ENCODE results near the gene SUMF2.
A peak's percentile ranks its signal among the peaks of the same experiment; 100 is the strongest.
"Not testable (repeated sequence)": the region's sequence is repeated elsewhere in the genome, so short reads cannot be mapped to it uniquely, and the experiment has no call there.

Gene SUMF2
- 98.8 to 125 reads per million in 2 experiments for total RNA-seq

DNA sequence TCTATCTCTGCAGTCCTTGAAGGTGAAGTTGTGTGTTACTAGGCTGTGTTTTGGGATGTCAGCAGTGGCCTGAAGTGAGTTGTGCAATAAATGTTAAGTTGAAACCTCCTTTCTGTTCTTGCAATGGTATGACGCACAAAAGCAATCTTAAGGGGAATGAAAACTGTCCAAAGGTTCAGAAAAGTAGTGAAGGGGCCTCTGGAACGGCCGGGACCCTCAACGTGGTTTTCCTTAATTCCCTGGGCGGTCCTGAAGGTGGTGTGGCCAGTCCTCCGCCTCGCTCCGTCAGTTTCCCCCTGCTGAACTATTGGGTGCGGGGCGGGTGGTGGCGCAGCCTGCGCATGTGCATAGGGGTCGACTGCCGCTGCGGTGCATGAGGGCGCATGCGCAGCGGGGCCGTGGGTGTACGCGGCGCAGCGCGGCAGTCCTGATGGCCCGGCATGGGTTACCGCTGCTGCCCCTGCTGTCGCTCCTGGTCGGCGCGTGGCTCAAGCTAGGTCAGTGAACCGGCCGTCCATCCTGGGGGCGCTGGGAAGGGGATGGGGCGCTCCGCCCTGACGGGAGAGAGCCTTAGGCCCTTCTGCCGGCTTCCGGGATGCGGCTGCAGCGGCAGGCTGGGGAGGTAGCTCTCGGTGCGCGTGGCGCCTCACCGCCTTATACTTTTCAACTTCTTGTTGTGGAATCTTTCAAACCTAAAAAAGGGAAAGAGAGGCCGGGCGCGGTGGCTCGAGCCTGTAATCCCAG, at the start of gene SUMF2:
Gene SUMF2, plus strand, starts transcription at position 405 of the 744 bp plus-strand sequence. Its CDS starts 26 bp downstream, at position 431.
- peak; percentile 86 for DNase-seq (ENCODE audit: low read depth)

DNA sequence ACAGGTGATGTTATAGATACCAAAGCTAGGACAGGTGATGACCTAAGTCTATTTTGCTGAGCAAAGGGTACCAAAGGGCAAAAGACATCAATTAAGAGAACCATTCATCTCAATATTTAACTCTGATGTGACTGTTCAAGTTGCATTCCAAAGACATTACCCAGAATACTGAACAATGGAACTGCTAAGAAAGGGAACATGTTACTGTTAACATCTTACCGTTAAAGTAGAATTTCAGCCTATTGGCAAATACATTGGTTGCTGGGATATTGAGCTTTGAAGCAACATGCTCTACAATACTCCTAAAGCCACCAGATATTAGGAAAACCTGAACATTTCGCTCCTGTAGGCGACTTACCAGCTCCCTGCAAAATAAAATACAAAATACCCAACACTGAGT, 47.1 kb upstream of the SUMF2 start:
- DNase-seq (ENCODE audit: low read depth): not testable (repeated sequence)

DNA sequence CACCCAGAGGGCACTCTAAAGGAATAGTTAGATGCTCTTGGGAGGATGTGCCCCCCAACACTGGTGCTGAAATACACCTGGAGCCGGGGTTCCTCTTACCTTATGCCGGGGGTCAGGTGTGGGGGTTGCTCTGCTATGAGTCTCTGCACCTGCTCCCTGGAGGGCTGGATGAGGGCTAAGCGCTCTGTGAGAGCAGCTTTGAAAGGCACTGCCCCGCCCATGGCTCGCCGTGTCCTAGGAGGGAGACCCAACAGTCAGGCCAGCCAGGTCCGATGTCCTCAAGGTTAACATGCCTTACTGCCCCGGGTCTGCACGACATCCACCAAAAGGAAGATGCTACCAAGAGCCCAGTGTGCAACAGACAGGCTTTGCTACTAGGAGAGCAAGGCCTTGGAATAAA, 44.6 kb upstream of the SUMF2 start:
- no peak for DNase-seq (ENCODE audit: low read depth)

DNA sequence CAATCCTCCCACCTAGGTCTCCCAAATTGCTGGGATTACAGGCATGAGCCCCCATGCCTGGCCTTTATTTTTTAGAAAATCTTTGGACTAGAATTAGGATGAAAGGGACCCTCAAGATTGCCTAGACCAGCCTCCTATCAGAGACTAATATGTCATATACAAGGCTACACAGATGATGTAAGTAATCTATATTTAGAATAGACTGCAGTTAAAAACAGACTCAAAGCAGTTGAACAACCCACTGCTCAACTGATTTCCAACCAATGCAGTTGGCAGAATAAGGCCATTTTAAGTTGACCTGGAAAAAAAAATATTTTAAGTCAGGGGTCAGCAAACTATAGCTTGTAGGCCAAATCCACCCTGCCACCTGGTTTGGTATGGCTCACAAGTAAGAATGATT, 40.6 kb upstream of the SUMF2 start:
- no peak for DNase-seq (ENCODE audit: low read depth)

DNA sequence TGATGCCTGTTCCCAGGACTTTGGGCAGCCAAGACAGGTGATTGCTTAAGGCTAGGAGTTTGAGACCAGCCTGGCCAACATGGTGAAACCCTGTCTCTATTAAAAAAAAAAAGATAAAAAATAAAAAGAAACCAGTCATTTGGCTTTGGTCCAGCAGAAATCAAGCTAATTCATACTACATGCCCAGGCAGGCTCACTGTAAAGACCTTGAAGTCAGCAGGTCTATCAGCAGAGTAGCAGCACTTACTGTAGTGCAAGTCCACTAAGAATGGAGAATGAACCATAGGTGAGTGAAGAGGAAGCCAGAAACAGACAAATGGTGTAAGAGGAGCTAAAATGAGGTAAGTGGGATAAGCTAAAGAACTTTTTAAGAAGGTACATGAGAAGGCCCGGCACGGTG, 37.5 kb upstream of the SUMF2 start:
- DNase-seq (ENCODE audit: low read depth): no peak

DNA sequence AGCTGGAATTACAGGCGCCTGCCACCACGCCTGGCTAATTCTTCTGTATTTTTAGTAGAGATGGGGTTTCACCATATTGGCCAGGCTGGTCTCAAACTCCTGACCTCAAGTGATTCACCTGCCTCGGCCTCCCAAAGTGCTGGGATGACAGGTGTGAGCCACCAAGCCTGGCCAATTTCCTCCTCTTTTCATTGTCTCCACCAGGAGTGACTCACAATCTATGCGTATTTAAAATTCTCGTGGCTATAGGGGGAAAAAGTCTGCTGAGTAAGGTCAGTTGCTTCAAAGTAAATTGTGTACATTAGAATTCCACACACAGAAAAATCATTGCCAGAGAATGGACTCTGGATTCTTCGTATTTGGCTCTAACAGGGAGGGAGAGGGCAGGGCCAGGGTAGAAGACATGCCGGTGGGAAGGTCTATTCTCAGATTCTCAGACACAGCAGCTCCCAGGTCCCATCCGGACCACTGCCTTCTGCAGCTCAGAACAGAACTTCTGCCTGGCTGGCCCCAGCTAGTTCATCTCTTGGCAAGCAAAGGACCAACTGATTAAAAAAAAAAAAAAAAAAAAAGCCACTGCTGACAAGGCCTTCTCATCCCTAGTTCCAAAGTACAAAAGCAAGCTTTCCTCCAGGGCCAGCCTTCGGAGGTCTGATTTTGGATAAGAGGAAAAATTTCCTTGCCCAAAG, 35.0 kb upstream of the SUMF2 start:
- DNase-seq (ENCODE audit: low read depth): no peak

DNA sequence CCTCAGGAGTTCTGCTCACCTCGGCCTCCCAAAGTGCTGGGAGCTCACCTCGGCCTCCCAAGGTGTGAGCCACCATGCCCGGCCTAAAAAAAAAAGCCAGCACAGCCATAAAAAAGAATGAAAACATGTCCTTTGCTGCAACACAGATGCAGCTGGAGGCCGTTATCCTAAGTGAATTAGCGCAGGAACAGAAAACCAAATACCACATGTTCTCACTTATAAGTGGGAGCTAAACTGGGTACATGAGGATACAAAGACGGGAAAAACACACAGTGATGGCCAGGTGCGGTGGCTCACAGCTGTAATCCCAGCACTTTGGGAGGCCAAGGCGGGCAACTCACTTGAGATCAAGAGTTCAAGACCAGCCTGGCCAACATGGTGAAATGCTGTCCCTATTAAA, 33.7 kb upstream of the SUMF2 start:
- no peak for DNase-seq (ENCODE audit: low read depth)

DNA sequence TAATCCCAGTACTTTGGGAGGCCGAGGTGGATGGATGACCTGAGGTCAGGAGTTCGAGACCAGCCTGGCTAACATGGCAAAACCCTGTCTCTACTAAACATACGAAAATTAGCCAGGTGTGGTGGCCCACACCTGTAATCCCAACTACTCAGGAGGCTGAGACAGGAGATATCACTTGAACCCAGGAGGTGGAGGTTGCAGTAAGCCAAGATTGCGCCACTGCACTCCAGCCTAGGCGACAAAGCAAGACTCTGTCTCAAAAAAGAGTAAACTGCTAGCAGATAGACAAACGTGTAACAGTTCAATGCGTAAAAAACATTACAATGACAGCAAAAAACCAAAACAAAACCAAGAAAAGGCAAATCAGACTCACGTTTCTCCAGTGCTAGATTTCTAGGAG, 32.5 kb upstream of the SUMF2 start:
- DNase-seq (ENCODE audit: low read depth): not testable (repeated sequence)

DNA sequence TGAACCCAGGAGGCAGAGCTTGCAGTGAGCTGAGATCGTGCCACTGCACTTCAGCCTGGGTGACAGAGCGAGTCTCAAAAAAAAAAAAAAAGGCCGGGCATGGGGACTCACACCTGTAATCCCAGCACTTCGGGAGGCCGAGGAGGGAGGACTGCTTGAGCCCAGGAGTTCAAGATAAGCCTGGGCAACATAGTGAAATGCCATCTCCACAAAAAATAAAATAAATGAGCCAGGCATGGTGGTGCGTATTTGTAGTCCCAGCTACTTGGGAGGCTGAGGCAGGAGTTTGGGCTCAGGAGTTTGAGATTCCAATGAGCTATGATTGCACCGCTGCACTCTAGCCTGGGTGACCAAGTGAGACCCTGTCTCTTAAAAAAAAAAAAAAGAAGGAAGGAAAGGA, 31.5 kb upstream of the SUMF2 start:
- not testable (repeated sequence) for DNase-seq (ENCODE audit: low read depth)

DNA sequence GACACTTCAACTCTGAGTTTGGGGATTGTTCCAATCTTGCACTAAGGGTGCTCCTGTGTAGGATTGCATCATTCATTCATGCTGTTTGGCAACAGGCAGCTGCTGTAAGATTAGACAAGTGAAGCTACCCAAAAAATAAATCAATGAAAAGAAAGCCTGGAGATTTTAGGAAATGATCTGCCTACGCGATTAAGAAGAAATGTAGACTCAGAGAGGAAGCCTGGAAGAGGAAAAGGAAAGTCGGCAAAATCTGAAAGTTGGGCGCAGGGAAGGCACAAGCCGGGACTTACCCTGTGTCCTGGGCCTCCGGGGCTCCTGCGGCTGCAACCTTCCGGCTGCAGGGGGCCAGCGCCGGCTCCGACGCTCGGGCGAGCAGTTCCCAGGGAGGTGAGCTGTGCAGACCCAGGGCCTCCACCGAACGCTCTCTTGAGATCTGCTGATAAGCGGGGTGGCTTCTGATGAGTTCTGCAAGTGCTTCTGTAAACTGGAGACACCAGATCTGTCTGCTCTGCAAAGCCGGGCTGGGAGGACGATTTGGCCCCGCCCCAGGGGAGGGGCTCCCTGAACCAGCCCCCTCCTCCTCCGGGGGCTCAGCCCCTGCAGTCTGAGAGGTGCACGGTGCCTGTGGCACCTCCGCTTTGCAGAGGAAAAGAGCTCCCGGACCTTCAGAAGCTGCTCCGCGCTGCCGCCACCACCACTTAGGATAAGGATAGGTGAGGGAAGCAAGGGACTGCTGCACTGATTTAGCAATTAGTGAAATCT, 30.2 kb upstream of the SUMF2 start:
- DNase-seq (ENCODE audit: low read depth): peak; percentile 58

DNA sequence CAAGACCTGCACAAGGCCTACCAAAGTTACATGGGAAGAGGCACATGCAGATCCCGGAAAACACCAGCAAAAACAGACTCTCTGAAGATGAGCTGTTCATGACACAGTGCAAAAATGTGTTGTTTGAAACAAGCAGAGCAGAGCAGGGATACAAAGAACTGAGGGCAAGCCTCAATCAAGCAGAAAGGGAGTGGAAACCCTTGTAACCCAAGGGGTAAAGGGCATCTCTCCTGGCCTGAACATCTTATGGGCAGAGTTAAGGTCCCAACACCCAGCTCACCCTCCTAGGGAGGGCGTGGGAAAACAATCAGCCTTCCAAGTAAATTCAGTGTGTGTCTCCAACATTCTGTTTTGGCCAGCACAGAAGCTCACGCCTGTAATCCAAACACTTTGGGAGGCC, 23.4 kb upstream of the SUMF2 start:
- no peak for DNase-seq (ENCODE audit: low read depth)

DNA sequence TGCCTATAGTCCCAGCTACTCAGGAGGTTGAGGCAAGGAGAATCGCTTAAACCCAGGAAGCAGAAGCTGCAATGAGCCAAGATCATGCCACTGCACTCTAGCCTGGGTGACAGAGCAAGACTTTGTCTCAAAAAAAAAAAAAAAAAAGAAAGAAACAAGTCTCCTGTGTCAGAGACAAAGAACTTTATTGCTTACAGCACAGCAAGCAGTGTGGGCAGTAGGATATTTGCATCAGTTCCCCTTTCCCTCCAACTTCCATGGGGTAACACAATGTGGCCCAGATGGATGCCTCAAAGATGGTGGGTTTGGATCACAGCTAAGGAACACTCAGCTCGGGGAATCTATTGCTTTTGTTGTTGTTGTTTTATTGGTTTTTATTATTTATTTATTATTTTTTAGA, 18.3 kb upstream of the SUMF2 start:
- DNase-seq (ENCODE audit: low read depth): not testable (repeated sequence)

DNA sequence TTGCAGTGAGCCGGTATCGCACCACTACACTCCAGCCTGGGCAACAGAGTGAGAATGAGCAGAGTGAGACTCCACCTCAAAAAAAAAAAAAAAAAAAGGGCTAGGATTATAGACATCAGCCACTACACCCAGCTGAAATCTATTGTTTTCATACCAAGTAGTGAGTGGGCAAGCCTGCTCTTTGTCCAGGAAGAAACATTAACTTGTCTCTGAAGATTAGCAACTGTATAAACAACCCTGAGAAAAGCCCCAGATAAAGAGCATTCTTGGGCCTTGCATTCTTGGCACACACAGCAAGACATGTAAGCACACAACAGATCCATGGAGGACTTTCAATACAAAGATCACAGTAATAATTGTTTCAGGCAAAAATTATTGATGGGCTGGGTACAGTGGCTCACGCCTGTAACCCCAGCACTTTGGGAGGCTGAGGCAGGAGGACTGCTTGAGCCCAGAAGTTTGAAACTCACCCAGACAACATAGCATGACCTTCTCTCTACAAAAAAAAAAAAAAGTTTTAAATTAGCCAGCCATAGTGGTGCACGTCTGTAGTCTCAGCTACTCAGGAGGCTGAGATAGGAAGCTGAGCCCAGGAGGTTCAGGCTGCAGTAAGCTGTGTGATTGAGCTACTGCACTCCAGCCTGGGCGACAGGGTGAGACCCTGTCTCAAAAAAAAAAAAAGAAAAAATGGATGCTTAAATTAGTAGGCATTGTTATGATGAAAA, 17.2 kb upstream of the SUMF2 start:
- no peak for DNase-seq (ENCODE audit: low read depth)

DNA sequence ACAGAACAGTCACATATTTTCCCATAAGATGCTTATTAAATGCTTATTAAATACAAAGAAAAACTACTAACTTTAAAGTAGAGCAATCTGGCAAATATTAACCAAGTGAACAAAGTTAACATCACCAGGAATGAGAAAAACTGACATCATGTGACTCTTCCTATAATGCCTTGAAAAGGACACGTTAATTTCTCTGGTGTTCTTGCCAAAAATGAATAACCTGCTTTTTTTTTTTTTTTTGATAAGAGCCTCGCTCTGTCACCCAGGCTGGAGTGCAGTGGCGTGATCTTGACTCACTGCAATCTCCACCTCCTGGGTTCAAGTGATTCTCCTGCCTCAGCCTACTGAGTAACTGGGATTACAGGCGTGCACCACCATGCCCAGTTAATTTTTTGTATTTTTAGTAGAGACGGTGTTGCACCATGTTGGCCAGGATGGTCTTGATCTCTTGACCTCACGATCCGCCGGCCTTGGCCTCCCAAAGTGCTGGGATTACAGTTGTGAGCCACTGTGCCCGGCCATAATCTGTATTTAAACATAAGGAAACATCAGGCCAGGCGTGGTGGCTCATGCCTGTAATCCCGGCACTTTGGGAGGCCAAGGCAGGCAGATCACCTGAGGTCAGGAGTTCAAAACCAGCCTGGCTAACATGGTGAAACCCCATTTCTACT, 16.5 kb upstream of the SUMF2 start:
- not testable (repeated sequence) for DNase-seq (ENCODE audit: low read depth)

DNA sequence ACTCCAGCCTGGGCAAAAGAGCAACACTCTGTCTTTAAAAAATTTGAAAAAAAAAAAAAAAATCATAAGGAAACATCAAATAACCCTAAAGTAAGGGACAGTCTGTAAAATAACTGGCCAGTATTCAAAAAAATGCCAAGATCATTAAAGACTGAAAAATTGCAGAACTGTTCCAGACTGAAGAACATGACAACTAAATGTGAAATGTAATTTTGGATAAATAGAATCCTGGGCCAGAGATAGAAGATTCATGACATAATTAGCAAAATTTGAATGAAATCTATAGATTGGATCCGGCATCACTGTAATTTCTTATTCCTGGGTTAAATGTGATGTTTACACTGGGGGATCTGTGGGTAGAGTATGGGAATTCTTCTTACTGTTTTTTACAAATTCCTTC, 15.8 kb upstream of the SUMF2 start:
- no peak for DNase-seq (ENCODE audit: low read depth)

DNA sequence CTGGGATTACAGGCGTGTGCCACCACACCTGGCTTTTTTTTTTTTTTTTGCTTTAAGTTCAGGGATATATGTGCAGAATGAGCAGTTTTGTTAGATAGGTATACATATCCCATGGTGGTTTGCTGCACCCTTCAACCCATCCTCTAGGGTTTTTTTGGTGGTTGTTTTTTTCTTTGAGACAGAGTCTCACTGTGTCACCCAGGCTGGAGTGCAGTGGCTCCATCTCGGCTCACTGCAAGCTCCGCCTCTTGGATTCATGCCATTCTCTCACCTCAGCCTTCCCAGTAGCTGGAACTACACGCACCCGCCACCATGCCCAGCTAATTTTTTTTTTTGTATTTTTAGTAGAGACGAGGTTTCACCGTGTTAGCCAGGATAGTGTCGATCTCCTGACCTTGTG, 15.3 kb upstream of the SUMF2 start:
- not testable (repeated sequence) for DNase-seq (ENCODE audit: low read depth)

DNA sequence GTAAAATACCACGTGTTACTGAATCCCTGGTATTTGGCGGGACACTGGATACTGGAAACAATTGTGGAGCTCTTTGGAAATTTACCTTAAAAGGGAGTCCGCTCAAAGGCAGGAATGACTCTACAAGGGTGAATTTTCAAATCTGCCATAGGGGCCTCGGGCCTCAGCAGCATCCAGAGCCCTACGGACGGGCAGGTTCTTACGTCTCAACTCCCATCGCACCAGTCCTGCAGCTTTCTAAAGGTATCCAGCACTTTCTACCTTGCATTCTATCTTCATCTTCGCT, 13.1 kb upstream of the SUMF2 start:
- DNase-seq (ENCODE audit: low read depth): no peak

DNA sequence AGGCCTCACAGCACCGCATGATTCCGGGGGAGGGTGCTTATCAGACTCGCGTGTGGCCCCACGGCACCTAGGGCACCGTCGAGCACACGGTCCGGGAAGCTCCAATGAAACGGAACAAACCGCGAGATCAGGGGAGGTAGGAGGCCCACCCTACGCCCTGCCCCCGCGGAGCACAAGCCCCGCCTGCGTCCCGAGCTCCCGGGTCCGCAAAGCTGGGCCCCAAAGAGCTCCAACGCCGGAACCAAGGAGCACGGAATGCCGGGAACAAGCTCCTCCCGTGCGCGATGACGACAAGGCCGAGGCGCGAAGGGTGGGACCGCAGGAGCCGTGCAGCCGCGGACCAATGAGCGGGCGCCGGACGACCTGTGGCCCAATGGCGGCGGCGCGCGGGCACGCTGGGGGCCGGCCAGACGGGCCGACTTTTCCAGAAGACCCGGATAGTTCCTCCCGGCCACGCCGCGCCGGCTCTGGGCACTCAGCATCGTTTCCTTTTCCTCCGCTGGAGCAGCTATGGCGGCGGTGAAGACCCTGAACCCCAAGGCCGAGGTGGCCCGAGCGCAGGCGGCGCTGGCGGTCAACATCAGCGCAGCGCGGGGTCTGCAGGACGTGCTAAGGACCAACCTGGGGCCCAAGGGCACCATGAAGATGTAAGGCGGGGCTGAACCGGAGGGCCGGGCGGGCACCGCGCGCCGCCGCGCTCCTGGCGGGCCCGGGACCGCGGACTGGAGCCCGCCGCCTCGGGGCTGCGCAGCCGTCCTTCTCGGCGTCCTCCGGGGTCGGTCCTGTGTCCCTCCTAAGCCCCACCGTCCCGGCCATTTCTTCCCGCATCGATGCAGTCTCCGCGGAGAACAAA, 12.5 kb upstream of the SUMF2 start, which contains the start of the genes CCT6A and PSPH:
Gene CCT6A, plus strand, starts transcription at position 427 of the 853 bp plus-strand sequence. Its CDS starts 84 bp downstream, at position 511.
Gene PSPH, minus strand, starts transcription at position 106 of the 853 bp plus-strand sequence. CDS start 30,232 bp downstream, outside the sequence.
- DNase-seq (ENCODE audit: low read depth): peak; percentile 83

DNA sequence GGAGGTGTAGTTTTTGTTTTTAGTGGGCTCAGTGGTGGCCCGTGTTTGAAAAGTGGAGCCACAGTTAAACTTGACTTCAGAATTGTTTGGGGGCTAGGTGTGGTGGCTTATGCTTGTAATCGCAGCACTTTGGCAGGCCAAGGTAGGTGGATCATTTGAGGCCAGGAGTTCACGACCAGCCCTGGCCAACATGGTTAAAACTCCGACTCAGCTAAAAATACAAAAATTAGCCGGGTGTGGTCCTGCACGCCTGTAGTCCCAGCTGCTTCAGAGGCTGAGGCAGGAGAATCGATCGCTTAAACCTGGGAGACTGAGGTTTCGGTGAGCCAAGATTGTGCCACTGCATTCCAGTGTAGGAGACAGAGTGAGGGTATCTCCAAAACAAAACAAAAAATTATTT, 10.7 kb upstream of the SUMF2 start:
- no peak for DNase-seq (ENCODE audit: low read depth)

DNA sequence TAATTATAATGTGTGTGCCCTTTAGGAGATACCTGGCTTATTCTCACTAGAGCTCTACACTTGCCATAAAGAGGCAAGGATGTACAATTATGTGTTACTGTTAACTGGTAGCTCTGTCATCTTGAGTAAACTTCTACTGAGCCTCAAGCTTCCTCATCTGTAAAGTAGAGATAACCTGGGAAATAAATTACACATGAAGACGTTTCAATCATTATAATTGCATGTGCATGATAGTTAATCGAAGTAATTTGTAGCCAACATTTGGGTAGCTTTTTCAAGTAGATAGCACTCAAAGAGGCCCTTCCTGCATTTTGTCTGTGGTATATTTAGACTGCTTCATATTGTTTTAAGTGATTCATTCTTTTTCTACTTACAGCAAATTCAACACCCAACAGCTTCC, 10.1 kb upstream of the SUMF2 start:
- no peak for DNase-seq (ENCODE audit: low read depth)

DNA sequence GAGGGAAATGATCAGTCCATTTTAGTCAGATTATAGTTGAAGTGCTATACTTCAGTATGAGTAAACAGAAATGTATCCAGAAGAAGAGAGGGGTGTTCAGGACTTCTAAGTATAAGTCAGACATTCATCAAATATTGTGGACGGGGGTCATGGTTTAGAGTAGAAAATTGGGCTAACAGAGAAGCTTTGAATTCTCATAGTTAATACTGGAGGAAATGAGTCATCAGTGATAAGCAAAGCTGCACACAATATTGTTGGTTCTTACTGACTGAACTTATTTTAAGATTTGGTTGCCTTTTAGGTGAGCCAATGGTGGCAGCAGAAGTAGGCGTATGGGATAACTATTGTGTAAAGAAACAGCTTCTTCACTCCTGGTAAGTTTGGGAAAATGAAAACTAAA, 1.7 kb upstream of the SUMF2 start:
- DNase-seq (ENCODE audit: low read depth): no peak
